ENCODE measurements around the gene OXSM. TPM values are rescaled to one million over a fixed set of nuclear protein-coding genes. Genes with fewer than 3 reads are reported as not detected.

The OXSM gene
- total and polyA plus RNA-seq, 8 donors, result 8.6 to 22.9 (median 18.4) TPM

DNA sequence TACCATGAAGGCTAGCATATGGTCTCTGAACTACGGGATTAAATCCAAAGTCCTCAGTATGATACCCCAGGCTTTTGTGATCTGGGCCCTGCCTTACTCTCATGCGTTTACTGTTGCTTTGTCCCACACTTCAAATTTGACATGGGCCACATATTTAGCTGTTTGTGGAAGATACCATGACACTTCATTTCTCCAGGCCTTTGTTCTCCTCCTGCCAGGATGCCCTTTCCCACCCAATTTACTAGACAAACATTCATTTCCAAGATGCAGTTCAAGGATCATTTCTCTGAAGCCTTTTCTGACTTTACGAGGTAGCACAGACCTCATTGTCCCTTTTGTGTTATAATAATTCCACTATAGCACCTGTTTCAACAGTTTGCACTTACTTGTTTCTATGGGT, 2.2 kb upstream of the OXSM start:
- TF ChIP-seq, protein P1, sequence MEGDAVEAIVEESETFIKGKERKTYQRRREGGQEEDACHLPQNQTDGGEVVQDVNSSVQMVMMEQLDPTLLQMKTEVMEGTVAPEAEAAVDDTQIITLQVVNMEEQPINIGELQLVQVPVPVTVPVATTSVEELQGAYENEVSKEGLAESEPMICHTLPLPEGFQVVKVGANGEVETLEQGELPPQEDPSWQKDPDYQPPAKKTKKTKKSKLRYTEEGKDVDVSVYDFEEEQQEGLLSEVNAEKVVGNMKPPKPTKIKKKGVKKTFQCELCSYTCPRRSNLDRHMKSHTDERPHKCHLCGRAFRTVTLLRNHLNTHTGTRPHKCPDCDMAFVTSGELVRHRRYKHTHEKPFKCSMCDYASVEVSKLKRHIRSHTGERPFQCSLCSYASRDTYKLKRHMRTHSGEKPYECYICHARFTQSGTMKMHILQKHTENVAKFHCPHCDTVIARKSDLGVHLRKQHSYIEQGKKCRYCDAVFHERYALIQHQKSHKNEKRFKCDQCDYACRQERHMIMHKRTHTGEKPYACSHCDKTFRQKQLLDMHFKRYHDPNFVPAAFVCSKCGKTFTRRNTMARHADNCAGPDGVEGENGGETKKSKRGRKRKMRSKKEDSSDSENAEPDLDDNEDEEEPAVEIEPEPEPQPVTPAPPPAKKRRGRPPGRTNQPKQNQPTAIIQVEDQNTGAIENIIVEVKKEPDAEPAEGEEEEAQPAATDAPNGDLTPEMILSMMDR (IDR thresholded peaks at IDR 0.05), result no peak
- DNase-seq, result no peak
- Histone ChIP-seq H3K36me3 (no peaks in the 10 kb centered on the region), H3K27me3 (no peaks in the 10 kb centered on the region), H3K4me1 (peaks cover 14 to 37% of the 10 kb centered on the region in 2 donors), H3K9me3 (no peaks in the 10 kb centered on the region), H3K4me3 (no peak overlapping the region), H3K27ac (no peak overlapping the region)
- intact Hi-C loops (cut with DNase I), result loop anchor here in 1 of 2 donors (10.0 kb wide), 1 partner anchor 123 kb away; the partner anchor contains the start of gene TOP2B
- no peak for ATAC-seq

GRCh38 chr3:25789209-25789595, 688 bp upstream of the OXSM start:
- Histone ChIP-seq H3K27ac (peak overlapping the region; percentile 85 to 89), H3K27me3 (no peaks in the 10 kb centered on the region), H3K4me1 (peaks cover 14 to 37% of the 10 kb centered on the region in 2 donors), H3K4me3 (peak overlapping the region; percentile 57 to 68), H3K9me3 (no peaks in the 10 kb centered on the region), H3K36me3 (peaks cover 0 to 4% of the 10 kb centered on the region in 2 donors)
- DNase-seq (no peak), ATAC-seq (no peak)
- TF ChIP-seq, protein P1 (IDR thresholded peaks at IDR 0.05), result no peak
- intact Hi-C loops (cut with DNase I), result loop anchor here in 1 of 2 donors (10.0 kb wide), 1 partner anchor 124 kb away; the partner anchor contains the start of gene TOP2B

DNA sequence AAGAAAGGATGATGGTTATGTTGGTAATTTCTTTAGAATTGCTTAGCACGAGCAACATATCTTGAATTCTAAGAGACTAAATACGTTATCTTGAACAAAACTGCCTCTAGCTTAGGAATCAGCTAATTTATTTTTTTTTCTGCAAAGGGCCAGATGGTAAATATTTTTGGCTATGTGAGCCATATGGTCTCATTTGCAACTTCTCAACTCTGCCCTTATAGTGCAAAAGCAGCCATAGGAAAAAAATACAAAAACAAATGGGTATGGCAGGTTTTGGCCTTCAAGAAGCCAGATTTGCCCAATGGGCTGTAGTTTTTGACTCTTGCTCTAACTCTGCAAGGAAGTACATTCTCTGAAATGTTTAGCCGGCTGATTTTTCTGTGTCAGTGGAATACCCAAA, 11.9 kb downstream of the OXSM start:
- no peaks in the 10 kb centered on the region for H3K9me3 ChIP-seq
- DNase-seq (no peak), ATAC-seq (no peak)
- TF ChIP-seq, protein P1 (IDR thresholded peaks at IDR 0.05), result no peak
- intact Hi-C loops (cut with DNase I), result no loop called here
- no peak overlapping the region for H3K27ac ChIP-seq
- H3K27me3 ChIP-seq, result no peaks in the 10 kb centered on the region
- H3K4me3 ChIP-seq, result no peak overlapping the region
- no peaks in the 10 kb centered on the region for H3K4me1 ChIP-seq
- no peaks in the 10 kb centered on the region for H3K36me3 ChIP-seq

DNA sequence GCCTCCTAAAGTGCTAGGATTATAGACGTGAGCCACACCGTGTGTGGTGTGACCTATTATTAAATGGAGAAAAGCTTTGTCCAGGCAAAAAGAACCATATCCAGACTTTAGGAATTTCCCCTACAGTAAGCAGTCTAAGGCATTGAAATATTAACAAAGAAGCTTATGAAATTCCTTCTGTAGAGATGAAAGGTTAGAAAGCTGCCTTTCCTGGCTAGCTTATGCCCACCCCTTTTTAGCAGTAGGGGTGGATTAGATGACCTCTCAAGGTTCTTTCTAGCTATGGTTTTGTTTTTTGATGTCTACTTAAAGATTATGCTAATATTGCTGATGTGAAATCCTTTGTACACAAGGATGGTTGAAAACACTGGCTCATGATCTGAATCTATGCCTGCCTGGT, 13.9 kb downstream of the OXSM start:
- intact Hi-C loops (cut with DNase I), result no loop called here
- Histone ChIP-seq H3K4me1 (no peaks in the 10 kb centered on the region), H3K27ac (no peak overlapping the region), H3K36me3 (no peaks in the 10 kb centered on the region), H3K27me3 (no peaks in the 10 kb centered on the region), H3K9me3 (no peaks in the 10 kb centered on the region), H3K4me3 (no peak overlapping the region)
- DNase-seq (no peak), ATAC-seq (no peak)
- TF ChIP-seq, protein P1 (IDR thresholded peaks at IDR 0.05), result no peak

DNA sequence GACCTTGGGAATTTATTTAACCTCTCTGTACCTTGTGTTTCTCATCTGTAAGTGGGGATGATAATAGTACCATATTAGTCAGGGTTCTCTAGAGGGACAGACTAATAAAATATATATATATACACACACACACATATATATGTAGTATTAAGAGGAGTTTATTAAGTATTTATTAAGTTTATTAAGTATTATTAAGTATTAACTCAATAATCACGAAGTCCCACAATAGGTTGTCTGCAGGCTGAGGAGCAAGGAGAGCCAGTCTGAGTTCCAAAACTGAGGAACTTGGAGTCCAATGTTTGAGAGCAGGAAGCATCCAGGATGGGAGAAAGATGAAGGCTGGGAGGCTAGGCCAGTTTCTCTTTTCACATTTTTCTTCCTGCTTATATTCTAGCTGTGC, 14.8 kb downstream of the OXSM start:
- intact Hi-C loops (cut with DNase I), result no loop called here
- no peak for DNase-seq

More for the DNA sequence above, 14.8 kb downstream of the OXSM start:
- no peaks in the 10 kb centered on the region for H3K4me1 ChIP-seq
- H3K36me3 ChIP-seq, result no peaks in the 10 kb centered on the region
- H3K27me3 ChIP-seq, result no peaks in the 10 kb centered on the region
- ATAC-seq, result no peak
- no peaks in the 10 kb centered on the region for H3K9me3 ChIP-seq
- H3K4me3 ChIP-seq, result no peak overlapping the region
- H3K27ac ChIP-seq, result no peak overlapping the region
- TF ChIP-seq, protein P1 (IDR thresholded peaks at IDR 0.05), result no peak
